HG02885 (cell line): ENCODE measurements around the gene CDC14B.
"Not testable (repeated sequence)": the region's sequence is repeated elsewhere in the genome, so short reads cannot be mapped to it uniquely, and the experiment has no call there.

Experiments
- ATAC-seq: cut with Tn5 transposase; IDR thresholded peaks from one replicate; pipeline ENCODE4 v1.9.1; 2021; ENCODE audit warnings: mild to moderate bottlenecking; ENCODE audit not compliant: unreplicated experiment, poor library complexity

CDC14B gene

DNA sequence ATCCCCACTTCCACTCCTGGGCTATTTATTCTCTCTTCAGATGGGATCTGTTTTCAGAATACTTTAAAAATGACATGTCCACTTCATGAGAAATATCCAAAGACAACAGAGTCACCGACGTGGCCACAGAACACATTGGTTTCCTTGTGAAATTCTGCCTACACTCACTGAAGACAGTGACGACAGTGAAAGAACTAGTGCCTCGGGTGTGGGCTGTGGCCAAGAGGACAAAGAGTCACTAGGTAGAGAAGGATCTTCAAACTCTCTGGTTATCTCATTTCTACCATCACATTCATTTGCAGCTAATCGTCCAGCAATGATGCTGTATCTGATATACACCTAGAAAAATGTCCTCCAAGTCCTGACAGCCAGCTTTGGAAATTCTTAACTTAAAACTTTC is 110.6 kb downstream of the CDC14B start:
- ATAC-seq, result no peak

DNA sequence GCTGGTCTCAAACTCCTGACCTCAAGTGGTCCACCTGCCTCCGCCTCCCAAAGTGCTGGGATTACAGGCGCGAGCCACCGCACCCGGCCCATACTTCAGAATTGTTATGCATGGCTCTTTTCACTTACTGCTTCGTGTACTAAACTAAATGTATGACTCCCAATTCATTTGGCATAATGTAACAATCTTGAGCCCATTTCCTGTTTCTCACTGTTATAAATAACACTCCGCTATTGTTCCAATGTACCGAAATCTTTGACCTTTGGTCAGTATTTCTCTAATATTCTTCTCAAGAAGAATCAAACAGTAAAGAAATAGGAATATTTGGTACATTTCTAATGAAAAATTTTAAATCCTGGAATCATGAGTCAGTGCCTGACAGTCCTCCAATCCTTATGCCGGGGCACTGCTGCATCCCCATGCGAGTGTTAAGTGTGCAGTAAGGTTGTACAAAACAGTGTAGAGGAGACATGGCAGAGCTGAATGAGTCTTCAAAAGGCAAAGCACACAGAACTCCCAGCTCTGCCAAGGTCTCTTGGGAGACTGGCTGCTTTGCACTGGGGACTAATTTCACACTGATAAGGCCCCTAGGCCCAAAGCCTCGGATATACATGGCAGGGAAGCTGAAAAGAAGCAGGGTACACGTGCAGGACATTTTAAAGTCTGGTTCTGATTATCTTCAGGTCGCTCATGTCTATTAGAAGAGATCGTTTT is 111.3 kb downstream of the CDC14B start:
- no peak for ATAC-seq

GRCh38 chr9:96505316-96505991 is 114.2 kb downstream of the CDC14B start:
- ATAC-seq, result no peak

DNA sequence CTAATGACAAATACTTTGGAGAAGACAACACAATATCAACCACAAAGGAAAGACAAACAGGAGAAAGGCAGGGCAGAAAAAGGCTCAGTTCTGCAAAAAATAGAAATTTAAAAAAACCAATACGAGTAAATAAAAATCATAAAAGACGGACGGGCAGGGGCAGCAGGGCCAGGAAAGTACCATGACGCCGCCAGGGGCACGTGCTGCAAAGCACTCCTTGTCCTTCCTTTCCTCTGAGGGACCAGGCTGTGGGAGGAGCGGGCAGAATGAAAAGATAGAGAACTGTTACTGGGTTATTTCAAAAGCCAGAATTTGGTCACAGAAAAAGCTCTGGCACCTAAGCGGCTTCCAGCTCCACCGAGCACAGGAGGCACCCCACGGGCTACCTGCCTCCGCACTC is 115.7 kb downstream of the CDC14B start:
- ATAC-seq, result no peak

DNA sequence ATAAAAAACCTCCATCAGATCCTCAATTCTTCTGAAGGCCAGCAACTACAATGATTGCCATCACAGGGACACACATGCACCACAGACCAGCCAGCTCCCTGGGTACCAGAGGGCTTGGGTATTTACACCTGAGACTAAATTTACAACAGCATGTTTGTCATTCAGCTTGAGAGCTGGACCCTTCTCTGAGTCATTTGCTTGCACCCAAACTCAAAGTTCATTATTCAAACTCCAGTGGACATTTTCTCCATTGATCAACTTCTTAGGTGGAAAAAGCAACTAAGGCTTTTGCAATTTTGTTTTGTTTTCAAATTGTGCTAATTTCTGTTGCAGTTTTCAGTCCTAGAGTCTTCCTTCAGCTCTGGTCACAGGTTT is 116.3 kb downstream of the CDC14B start:
- ATAC-seq, result not testable (repeated sequence)

DNA sequence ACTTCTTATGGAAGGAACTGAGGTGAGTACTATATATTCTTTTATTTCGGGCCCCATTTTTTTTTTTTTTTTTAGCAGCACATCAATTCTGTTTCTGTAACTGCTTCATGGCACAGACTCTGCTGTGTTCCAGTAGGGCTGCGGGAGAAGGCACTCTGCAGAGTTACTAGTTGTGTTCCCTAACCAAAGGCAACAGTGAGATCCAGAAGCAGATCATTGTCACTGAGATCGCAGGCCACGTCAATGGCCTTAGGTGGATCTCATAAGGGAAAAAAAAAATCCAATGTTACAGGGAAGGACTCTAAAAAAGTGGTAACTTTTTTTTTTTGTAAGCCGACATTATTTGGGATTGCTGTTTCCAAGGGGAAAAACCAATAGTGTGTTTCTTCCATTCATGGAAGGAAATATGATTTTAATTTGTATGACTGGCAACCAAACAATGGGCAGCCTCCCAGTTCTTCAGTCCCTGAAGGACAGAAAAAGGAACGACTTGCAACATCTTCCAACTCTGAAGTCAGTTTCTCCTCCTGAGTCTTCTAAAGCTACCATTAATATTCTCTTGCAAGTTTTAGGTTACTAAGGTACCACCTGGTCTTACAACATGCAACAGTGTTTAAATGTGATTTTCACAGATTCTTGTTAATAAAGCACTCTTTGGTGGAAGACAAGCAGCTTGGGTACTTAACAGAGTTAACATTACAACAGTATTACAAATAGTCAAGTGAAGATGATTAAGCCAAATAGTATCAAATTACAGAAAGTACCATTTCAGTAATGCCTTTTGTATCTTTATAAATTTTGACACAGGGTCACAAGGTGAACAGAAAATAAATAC is 116.9 kb downstream of the CDC14B start:
- ATAC-seq, result no peak

- no peak for ATAC-seq
Observed at GRCh38 chr9:96501633-96502538, 117.8 kb downstream of the CDC14B start.

GRCh38 chr9:96500696-96501632 is 118.7 kb downstream of the CDC14B start:
- no peak for ATAC-seq

GRCh38 chr9:96499257-96499656 is 120.4 kb downstream of the CDC14B start:
- no peak for ATAC-seq

GRCh38 chr9:96498796-96499195 is 120.8 kb downstream of the CDC14B start:
- no peak for ATAC-seq

GRCh38 chr9:96497117-96497399 is 122.6 kb downstream of the CDC14B start:
- no peak for ATAC-seq

- no peak for ATAC-seq
Observed at GRCh38 chr9:96496368-96497116, 123.1 kb downstream of the CDC14B start.

DNA sequence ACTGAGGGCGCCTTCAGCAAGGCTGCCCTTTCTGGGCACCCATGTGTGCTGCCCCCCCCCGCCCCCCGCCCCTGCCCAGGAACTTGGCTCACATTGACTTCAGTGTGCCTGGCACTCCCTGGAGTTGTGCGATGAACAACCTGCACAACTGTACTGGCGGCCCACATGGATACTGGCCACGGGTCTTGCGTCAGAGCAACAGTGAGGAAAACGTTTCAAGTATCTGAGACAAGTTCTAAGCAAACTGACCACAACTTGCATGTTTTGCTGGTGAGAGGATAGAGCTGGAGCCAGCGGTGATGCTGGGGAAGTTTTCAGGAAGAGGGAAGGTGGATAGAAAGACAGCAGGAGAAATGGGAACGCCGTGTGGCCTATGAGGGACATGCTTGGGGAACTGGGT is 124.3 kb downstream of the CDC14B start:
- ATAC-seq, result no peak

GRCh38 chr9:96494215-96494800 is 125.3 kb downstream of the CDC14B start:
- no peak for ATAC-seq

- ATAC-seq, result no peak
Observed at GRCh38 chr9:96493757-96494156, 125.9 kb downstream of the CDC14B start.

- ATAC-seq, result no peak
Observed at GRCh38 chr9:96492993-96493531, 126.6 kb downstream of the CDC14B start.

- no peak for ATAC-seq
Observed at GRCh38 chr9:96491880-96492525, 127.6 kb downstream of the CDC14B start.
